Hippocampal formation (tissue), 2 donors: ENCODE results near the gene PDE3B.

ENCODE experiments used
- DNase-seq, 2 donors: peaks; one replicate each; lab custom pipeline; 2025; lab: John Stamatoyannopoulos, UW

Gene PDE3B

DNA sequence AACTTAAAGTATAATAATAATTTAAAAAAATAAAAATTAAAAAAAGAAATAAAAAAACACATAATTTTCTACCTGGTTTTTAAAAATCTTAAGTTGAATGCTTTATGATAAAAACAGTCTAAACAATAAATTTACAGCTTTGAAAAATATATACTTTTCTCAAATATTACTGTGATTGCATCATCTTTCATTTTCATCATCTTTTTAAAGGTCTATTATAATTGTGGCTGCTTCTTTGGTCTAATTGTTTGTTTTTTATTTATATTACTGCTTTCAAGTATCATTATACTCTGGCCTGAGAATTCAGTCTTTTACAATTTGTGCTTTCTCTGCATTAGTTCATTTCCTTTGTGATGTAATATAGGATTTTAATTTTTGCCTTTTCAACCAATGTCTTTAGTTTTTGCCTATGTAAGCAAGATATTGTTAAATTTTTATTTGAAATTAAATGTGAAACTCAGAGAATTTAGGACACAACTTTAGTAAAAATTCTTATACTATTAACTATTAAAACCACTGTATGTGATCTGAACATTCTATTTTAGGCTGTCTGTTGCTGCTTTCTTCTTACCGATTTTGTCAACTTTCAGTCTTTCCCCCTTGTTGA lies 241.2 kb downstream of the PDE3B start:
- no peak for DNase-seq

DNA sequence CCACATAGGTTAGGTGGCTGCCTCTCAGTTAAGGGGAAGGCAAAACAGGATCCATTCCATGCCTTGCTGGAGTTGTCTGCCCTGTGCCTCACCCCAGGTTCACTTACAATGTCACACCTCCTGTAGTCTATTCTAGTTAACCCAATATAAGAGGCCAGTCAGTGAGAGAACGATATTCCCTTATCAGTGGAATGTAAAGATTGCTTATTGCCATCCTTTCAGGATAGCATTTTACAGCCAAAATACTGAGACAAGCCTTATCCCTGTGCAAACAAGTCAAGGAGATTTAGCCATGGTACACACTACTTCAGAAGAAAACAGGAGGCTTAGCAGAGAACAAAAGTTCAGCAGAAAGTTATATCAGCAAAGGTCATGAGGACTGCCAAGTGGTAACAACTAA lies 242.9 kb downstream of the PDE3B start:
- DNase-seq, result no peak

DNA sequence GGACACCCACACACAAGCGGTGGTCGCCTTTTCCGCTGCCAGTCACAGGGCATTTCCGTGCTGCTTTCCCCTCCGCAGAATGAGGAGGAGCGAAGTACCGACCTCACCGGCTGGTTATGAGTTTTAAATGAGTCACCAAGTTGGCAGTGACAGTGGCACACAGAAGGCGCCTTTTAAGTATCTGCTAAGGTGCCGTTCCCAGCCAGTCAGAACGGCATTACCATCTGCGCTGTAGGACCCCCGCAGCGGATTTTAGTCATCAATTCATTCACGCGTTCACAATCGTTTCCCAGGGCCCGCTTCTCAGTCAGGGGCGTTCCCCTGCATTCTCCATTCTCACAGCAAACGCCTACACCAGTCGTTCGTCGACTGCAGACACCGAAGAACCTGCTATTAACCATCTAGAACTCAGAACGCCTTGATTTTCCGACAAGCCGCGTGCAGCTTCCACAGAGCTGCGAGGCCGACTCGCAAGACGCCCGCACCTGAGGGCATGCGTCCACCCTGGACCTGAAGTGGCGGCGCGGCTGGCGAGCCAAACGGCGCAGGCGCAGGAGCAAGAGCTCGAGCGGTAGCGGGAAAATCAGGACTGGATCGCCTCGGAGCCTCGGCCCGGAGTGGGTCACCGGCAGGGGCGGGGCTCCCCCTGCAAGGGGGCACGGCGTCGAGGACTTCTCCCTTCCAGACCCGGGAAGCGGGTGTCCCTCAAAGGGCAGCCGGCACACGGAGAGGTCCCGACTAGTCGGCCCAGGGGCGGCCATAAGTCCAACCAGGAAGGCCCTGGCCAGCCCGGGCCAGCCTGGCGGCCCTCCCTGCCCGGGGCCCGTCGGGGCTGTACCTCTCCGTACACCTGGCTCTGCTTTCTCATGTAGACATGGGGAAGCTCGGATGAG lies 247.8 kb downstream of the PDE3B start:
- DNase-seq, result peak; percentile 79 to 81

DNA sequence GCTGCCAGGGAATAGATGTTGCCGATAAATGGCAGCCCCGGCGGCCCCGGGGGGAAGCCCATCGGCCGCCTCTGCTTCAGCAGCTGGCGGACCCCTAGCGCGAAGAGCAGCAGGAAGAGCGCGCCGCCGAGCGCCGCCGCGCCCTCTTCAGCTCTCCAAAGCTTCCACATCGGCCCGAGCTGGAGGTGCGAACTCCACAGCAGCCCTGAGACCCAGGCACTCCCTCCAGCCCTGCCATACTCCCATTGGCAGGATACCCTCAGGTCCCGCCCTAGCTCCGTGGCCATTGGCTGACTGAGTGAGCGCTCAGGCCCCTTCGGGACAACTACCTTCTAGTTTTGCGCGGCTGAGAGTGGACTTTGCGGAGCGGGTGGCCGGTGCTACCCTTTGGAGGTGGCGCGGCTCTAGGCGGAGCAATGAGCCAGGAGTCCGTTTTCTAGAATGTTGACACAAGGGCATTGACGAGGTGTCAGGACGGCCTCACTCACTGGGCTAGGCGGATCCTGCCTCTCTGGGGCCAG lies 248.5 kb downstream of the PDE3B start, which contains the start of gene CYP2R1:
Gene CYP2R1 (minus strand): TSS at position 196 of the 521 bp plus-strand sequence. CDS start 26 bp downstream, at position 170.
- peak; percentile 93 for DNase-seq

DNA sequence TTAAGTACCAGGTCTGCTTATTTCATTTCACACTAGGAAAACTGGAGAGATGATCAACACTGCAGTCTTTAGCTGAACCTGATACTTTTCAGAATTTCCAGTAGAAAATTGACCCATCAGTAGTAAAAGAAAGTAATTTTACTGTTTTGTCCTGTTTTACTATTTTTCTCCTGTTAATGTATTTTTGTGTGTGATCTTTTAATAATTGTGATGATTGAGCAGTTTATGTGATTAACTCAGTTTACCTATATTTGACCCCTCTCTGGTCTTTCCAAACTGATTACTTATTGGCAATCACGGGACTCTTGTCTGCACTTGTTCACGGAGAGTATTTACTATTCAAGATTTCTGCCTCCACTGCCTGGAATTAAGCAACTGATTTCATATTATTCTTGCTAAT lies 249.0 kb downstream of the PDE3B start:
- DNase-seq, result no peak

DNA sequence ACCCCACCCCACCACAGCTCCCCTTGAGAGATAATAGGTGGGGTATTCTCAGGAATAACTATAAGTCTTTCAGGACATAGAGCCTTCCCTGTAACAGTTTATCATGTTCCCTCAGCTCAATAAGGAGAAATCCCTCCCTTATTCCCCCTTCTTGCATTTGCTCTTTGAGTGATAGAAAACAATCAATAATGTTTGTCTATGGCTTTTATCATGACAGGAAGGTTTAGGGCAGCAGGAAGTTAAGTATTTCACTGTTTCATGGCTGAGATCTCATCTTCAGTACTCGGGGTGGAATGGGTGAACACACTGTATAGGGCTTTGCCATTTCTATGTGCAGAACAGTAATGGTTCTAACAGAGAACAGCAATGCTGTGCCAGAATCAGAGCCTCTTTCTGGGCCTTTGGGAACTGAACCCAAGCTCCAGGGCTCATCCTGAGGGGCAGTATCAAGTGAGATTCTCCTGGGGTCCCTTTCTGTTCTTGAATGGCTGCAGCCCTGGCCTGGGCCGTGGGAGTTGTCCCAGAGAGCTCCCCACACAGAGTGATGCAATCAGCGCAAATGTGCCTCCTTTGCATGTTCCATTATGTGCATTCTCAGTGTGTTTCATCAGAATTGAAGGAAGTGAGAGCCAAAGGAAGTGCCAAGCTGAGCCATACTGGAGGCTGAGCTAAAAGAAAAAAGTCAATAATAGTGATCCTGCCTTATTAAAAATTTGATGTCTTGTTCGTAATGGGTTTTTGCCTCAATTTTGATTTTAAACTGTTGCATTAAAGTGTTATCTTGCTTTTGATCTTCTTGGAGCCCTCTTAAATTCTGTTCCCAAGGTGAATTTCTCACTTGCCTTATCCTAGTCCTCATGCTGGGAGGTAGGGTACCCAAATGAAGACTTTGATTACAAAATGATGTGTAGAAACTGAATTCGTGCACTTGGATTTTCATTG lies 251.3 kb downstream of the PDE3B start:
- peak; percentile 11 to 15 for DNase-seq

DNA sequence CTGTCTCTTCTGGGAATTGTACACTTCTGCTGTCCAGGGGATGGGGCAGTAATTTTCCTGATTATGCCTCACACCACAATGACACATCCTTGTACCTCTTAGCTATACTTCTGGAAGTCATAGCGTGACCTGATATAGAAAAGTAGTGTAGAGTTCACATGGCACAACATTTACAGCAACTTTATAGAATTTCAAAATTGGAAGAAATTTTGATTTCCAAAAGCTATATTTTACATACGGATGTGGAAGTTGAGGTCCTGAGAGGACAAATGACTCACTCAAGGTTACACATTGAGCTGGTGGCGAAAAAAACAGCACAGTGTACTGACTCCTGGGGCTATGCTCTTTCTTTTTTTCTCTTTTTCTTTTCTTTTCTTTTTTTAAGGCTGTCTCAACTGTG lies 254.8 kb downstream of the PDE3B start:
- no peak for DNase-seq

DNA sequence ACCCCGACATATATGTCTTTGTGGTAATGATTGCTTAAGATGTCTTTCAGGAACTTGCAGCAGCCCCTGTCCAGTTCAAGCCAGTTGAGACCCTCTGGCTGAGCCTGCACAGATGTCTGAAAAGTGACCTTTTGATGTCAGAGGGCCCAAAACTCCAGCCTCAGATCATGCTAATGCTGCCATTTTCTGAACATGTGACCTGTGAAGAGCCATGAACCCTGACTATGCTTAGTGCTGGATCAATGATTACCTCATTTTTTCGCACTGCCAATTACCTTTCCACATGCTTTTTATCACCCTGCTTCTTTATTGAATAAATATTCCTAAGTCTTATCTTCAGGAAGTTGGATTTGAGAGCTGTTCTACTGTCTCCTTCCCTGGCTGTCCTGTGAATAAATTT lies 255.3 kb downstream of the PDE3B start:
- no peak for DNase-seq

DNA sequence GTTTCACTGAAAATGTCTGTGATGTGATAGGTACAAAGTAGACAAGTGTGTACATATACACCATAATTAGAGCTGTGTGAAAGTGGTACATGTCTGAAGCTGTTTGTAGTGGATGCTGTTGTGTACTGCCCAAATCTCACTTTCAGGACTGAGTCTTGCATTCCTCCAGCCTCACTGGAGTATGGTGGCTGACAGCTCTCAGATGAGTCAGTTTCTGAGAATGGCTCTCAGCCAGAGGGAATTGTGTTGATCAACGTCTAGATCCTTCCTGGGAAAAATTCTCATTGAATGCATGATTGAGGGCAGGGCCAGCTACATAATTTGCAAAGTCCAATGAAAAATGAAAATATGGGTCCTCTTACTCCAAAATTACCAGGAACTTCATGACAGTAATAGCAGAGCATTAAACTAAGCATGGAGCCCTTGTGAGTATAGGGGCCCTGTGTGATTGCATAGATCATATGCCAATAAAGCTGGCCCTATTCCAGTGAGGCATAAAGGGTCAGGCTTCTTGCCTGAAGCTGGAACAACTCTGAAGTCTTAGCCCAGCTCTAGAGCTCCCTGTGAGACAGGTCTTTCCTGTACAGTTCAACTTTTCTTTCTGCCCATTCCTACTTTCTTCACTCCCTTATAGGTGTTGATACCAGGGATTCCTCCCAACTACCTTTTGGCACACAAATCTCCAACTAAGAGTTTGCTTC lies 259.2 kb downstream of the PDE3B start:
- DNase-seq, result no peak

DNA sequence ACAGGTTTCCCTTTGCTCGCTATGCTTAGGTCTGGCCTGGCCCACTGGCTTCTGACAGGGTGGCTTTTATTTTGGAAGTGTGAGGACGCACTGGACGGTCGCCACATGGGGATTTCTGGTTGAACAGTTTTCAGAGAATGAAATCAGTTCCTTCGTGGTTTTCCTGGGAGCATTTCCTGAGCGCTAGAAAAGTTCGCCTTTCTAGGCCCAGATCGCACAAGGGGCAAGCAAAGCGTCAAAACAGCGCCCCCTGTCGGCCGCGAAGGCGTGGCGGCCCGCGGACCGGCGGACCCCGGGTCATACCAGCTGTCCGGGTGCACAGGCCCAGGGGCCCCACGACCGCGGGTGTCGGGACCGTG lies 261.1 kb downstream of the PDE3B start:
- DNase-seq, result peak; percentile 33 to 64

DNA sequence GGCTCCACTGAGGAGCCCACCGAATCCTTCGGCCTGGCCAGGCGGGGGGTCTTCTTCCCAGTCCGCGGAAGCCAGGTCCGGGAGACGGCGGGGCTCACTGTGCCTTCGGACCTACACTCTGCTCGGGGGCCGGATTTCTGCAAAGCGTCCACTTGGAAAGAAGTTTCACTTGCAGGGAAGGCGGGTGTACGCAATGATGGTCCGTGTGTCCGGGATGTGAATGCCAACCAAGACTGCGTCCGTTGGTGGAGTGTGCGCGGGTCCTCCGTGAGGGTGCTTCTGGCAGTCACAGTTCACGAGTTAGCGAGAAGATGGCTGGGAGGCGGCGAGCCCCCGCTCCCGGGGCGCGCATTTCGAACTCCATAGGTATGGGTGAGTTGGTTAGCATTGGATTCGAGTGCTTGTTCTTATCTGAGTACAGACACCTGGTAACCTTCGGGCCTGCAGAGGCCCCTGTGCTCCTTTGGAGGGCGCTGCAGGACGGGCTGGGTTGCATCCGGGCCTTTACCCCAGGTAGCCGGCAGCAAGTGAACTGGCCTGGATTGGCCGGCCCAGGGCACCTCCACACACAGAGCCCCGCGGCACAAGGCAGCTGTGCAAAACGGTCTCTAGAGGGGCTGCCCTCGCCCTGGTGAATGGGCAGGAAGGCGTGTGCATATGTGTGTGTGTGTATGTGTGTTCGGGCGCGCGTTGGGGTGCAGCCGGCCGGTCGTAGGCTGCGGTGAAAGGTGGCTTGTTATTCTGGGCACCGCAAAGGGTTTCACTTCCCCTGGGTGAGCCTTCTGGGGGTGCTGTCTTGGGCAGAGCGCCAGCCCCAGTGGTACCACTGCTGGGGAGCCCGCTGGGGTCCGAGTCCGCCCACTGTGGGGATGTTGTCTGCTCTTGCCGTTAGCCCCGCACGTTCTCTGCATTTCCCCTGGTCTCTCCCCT lies 261.8 kb downstream of the PDE3B start:
- peak in 1 of 2 donors; percentile 14 for DNase-seq

DNA sequence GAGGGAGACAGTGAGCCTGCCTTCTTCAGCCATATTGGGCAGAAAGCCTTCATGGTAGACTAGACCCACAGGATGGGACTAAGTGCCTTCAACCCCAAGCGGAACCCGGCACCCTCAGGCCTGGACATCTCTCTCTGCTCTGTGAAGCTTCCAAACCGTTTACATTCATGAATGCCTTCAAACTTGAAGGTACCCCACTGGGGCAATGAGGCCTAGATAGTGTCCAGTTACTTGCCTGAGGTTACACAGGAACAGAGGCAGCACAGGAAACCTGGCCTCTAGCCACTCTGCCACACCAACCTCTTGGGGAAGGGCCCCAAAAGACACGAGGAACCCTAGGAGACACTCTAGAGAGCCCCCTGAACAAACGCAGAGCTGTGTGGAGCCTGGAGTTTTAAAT lies 263.0 kb downstream of the PDE3B start:
- no peak for DNase-seq

DNA sequence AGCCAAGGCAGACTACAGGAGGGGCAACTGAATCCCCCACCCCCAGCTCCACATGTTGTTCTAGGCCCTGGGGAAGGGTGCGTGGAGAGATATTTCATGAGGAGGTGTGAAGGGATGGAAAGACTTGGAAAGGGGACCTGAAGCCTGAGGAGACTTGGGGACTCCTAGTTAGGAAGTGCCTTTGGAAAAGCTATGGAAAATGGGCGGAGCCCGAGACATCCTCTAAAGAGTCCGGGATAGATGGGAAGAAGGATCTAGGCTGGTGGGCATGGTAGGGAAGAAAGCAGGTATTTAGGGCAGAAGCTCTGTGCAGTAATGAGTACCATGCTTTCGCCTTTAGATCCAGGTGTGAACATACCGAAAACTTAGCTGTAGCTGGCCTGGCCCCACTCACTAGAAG lies 263.4 kb downstream of the PDE3B start:
- DNase-seq, result no peak

DNA sequence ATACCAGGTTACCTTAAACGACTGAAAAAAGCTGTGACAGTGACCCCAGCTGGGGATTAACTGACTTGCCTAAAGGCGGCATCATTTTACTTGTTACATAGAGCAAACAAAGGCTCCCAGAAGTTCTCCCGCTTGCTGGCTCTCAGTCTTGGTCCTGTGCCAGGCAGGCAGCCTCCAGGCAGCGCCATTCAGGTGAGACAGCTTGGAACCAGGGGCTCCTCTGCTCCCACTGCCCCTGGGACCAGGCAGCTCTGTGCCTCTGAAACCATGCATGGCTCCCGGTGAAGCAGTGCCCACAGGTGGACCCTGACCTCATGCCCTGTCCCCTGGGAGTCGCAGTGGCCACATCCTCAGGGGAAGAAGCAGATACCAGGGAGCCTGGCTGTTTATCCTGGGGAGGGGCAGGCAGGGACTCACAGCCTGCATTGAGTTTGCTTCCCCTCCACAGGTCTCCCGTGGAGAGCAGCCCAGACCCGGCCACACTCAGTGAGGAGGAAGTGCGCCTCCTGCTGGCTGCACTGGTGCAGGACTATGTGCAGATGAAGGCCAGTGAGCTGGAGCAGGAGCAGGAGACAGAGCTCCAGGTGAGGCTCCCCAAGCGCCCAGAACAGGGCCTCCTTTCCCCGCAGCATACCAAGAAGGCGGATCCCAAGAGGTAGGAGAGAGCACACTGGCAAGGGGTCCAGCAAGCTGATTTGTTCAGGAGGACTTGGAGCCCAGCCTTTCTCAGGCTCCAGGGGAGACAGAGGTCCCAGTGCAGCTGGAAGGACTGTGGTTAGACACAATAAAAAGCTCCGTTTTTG lies 264.0 kb downstream of the PDE3B start:
- peak in 1 of 2 donors; percentile 73 for DNase-seq

DNA sequence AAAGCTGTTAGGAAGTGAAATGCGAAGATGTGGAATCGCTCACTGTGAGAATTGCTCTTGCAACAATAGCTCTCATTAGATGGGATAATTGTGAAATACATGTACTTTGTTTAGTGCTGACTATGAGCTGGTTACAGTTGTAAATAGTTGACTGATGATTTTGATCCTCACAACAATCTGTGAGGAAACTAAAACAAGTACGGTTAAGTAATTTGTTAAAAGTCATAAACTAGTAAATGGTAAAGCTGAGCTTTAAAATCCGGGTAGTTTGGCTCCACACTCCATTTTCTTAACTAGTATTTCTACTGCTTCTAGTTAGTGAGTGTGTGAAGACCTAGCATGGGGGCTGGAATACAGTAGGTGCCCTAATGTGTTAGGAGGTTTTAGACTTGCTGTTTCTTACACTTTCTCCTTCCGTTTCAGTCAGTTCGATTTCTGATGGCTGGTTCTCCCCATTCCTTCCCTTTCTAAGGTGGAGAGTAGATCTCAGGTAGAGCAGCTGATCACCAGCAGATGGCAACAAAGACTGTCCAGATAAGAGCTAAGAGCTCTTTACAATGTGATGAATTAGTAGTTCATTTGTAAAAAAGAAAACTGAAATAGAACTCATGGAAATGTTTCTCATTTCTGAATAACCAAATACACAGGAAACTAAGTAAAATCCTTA lies 264.7 kb downstream of the PDE3B start:
- DNase-seq, result peak in 1 of 2 donors; percentile 46

DNA sequence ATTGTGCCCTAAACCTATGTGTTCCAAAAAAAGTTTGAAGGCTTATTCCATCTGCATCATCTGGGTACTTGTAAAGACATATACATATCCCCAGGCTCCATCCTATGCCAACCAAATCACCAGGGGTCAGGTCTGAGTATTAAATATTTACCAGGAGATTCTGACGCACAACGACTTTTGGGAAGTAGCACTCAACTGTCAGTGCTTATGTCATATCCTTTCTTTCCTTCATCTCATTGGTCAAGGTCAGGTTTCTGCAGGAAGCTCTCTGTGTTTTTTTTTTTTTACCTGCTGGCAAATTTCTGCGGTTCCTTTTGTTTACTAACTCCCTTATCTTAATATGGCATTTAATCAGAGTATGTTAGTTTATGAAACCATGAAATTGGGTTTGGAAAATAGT lies 270.9 kb downstream of the PDE3B start:
- DNase-seq, result no peak

DNA sequence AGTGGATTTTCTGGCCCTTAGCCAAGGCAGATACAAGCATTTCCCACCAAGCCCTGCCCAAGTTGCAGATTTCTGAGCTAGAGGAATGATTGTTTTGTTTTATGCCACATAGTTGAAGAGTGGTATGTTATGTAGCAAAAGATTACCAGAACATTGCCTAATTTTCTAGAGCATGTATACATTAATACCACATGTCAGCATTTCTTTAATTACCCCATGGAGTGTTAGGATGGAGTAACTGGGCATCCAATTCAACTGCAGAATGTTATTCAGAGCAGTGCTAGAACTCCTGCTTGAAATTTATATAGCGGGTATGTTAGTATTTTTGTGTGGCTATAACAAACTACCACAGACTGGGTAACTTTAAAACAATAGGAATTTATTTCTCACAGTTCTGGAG lies 272.8 kb downstream of the PDE3B start:
- no peak for DNase-seq
